HepG2 (cell line): ENCODE measurements around the gene DGKG. TPM values are rescaled to one million over a fixed set of nuclear protein-coding genes. Genes with fewer than 3 reads are reported as not detected.

Experiments used
- ATAC-seq: fragments of 200-7000 bp; cut with Tn5 transposase; 3 replicates; pipeline ENCODE4 v1.9.1; 2020; ENCODE audit warnings: mild to moderate bottlenecking, moderate library complexity
- BruUV-seq: library from RNA; stranded (reverse); fragments of 400-500 nt; replicated peaks from 2 replicates; lab custom pipeline; 2021; lab: Mats Ljungman, UMichigan
- CTCF ChIA-PET: fragments of 300-600 bp; formaldehyde crosslinking; extraction: SDS; loops from one replicate; lab custom pipeline; 2021; ENCODE audit warnings: low total read pairs, inconsistent platforms, low intra/inter-chr PET ratio; lab: Yijun Ruan, JAX
- POLR2A ChIA-PET: fragments of 350-600 bp; sonication (Branson Sonifier 250); formaldehyde crosslinking; loops from one replicate; lab custom pipeline; 2020; ENCODE audit warnings: antibody characterized with exemption, inconsistent platforms; lab: Yijun Ruan, JAX
- DNase-seq: peaks from one replicate; pipeline ENCODE4 v3.0.0-alpha.2; 2015; ENCODE audit warnings: low spot score
- FAIRE-seq: peaks from 3 replicates; lab custom pipeline; 2011; peaks lifted over from hg19 to GRCh38; lab: Jason Lieb, UNC
- H2AFZ ChIP-seq: one replicate; pipeline ENCODE4 v1.6.1; 2011; ENCODE audit warnings: low read length, inconsistent platforms
- H3K27ac ChIP-seq: fragments of 300-600 bp; 3 replicates; pipeline ENCODE4 v1.8.0; 2011; ENCODE audit warnings: mixed run types, mild to moderate bottlenecking, mixed read lengths, low read length, inconsistent platforms; ENCODE audit not compliant: insufficient read depth; ENCODE audit errors: extremely low read length
- H3K27me3 ChIP-seq, 2 experiments: fragments of 200-600 bp in 1 of 2; 2 replicates in 1 of 2; 3 replicates in 1 of 2; pipeline versions ENCODE4 v1.6.0 to v1.8.0; 2011; ENCODE audit warnings: low read length in 2 of 2, mild to moderate bottlenecking in 2 of 2, moderate library complexity in 2 of 2, inconsistent platforms in 1 of 2; ENCODE audit not compliant: insufficient read depth in 2 of 2, control insufficient read depth in 1 of 2
- H3K36me3 ChIP-seq, 2 experiments: fragments of 200-600 bp in 1 of 2; replicated peaks in 1 of 2; 2 replicates in 1 of 2; 3 replicates in 1 of 2; pipeline versions ENCODE4 v1.5.1 to v1.8.0; 2011; ENCODE audit warnings: low read length in 2 of 2, inconsistent platforms in 1 of 2; ENCODE audit not compliant: insufficient read depth in 2 of 2, control insufficient read depth in 1 of 2
- H3K4me1 ChIP-seq: 2 replicates; pipeline ENCODE4 v1.5.1; 2012; ENCODE audit warnings: low read length, inconsistent platforms; ENCODE audit not compliant: insufficient read depth
- H3K4me2 ChIP-seq: 2 replicates; pipeline ENCODE4 v1.6.0; 2011; ENCODE audit warnings: low read depth, low read length, inconsistent platforms
- H3K4me3 ChIP-seq, 3 experiments: fragments of 200-600 bp in 1 of 3; sonication (generic), shearing (Covaris generic) in 1 of 3; replicated peaks in 1 of 3; 2 replicates each; pipeline ENCODE4 v1.5.1; 2011 to 2016; ENCODE audit warnings: low read length in 3 of 3, inconsistent platforms in 2 of 3, low read depth in 2 of 3, mild to moderate bottlenecking in 2 of 3, control low read depth in 1 of 3, mixed read lengths in 1 of 3; ENCODE audit not compliant: insufficient read depth in 1 of 3
- H3K79me2 ChIP-seq: one replicate; pipeline ENCODE4 v1.6.1; 2011; ENCODE audit warnings: low read length, inconsistent platforms; ENCODE audit not compliant: insufficient read depth
- H3K9ac ChIP-seq: 2 replicates; pipeline ENCODE4 v1.6.0; 2011; ENCODE audit warnings: mild to moderate bottlenecking, low read depth, low read length, inconsistent platforms; ENCODE audit not compliant: insufficient read depth
- H3K9me3 ChIP-seq: 2 replicates; pipeline ENCODE4 v1.5.1; 2012; ENCODE audit warnings: mild to moderate bottlenecking, low read length
- H4K20me1 ChIP-seq: 2 replicates; pipeline ENCODE4 v1.6.0; 2011; ENCODE audit warnings: inconsistent platforms, mild to moderate bottlenecking, low read length, moderate library complexity; ENCODE audit not compliant: insufficient read depth
- HOXA7 ChIP-seq: sonication (generic); formaldehyde crosslinking; IDR thresholded peaks from 2 replicates; pipeline ENCODE4 v1.8.1; 2022; ENCODE audit warnings: mild to moderate bottlenecking, missing genetic modification reagents, moderate library complexity
- KLF12 ChIP-seq: sonication (generic); formaldehyde crosslinking; IDR thresholded peaks from 2 replicates; pipeline ENCODE4 v1.4.0; 2020; ENCODE audit warnings: missing genetic modification reagents, borderline replicate concordance
- MYNN ChIP-seq: sonication (generic); formaldehyde crosslinking; IDR thresholded peaks from 2 replicates; pipeline ENCODE4 v1.4.0; 2020; ENCODE audit warnings: mild to moderate bottlenecking, low read depth, missing genetic modification reagents
- NR3C1 ChIP-seq: sonication (generic); formaldehyde crosslinking; IDR thresholded peaks from 2 replicates; pipeline ENCODE4 v1.4.0; 2020; ENCODE audit warnings: missing genetic modification reagents
- NRL ChIP-seq: sonication (generic); formaldehyde crosslinking; IDR thresholded peaks from 2 replicates; pipeline ENCODE4 v1.5.0; 2020; ENCODE audit warnings: missing genetic modification reagents, mild to moderate bottlenecking, moderate library complexity, borderline replicate concordance
- PRDM10 ChIP-seq: sonication (generic); formaldehyde crosslinking; IDR thresholded peaks from 2 replicates; pipeline ENCODE4 v1.4.0; 2020; ENCODE audit warnings: low read depth, missing genetic modification reagents
- REXO4 ChIP-seq: sonication (generic); formaldehyde crosslinking; IDR thresholded peaks from 2 replicates; pipeline ENCODE4 v1.8.0; 2022; ENCODE audit warnings: missing genetic modification reagents, mild to moderate bottlenecking, borderline replicate concordance
- ZNF24 ChIP-seq: fragments of 450-650 bp; IDR thresholded peaks from 2 replicates; pipeline ENCODE4 v1.6.1; 2017; ENCODE audit warnings: antibody characterized with exemption, mild to moderate bottlenecking
- WGBS: methylation state at CpG from one replicate; pipeline ENCODE4 v1.1.6; 2017; ENCODE audit warnings: low lambda C conversion rate; 5-methylcytosine and 5-hydroxymethylcytosine counted together
- in situ Hi-C: cut with HindIII; loops from 2 replicates; pipeline ENCODE4 v1.10.0; 2017; ENCODE audit warnings: low pct_unique_long_range_greater_than_20kb; ENCODE audit not compliant: extremely low pct_ligation_motif_present
- intact Hi-C: fragments of 100-400 bp; cut with micrococcal nuclease; formaldehyde crosslinking; loops from one replicate; pipeline ENCODE4 v1.10.0; 2022; ENCODE audit not compliant: unreplicated experiment
- polyA plus RNA-seq, 8 experiments: library from polyadenylated mRNA; depleted of rRNA in 3 of 8; stranded (reverse) in 7 of 8; unstranded in 1 of 8; fragments of >200 nt; fragmentation: Illumina TruSeq in 4 of 8; extraction: Trizol in 4 of 8; gene quantifications; 2 replicates each; pipeline versions ENCODE4 v1.2.1 to v1.2.3, GENCODE V29; 2011 to 2016; ENCODE audit warnings: low read depth in 4 of 8, missing spikeins in 1 of 8, mixed read lengths in 1 of 8; ENCODE audit not compliant: insufficient read depth in 1 of 8
- total RNA-seq, 5 experiments: library from RNA; depleted of rRNA; stranded (reverse); fragments of >200 nt; fragmentation: Illumina TruSeq; extraction: Trizol; gene quantifications; 2 replicates each; pipeline ENCODE4 v1.2.3, GENCODE V29; 2016; ENCODE audit warnings: low read depth in 1 of 5
- TF ChIP-seq, protein P1 (sequence below): IDR thresholded peaks from 2 replicates; pipeline ENCODE4 v1.6.1; 2012; ENCODE audit warnings: low read length, improper control_type of control experiment

Gene DGKG
- total and polyA plus RNA-seq, 2 of the 13 experiments (the other 11 are each of a cell fraction or from before 2014, with no cell fraction given): 3.8 to 6.2 TPM

GRCh38 chr3:186316666-186317260, 45.3 kb downstream of the DGKG start:
- ChIA-PET CTCF (no interaction called here), POLR2A (no interaction called here)
- FAIRE-seq (peak; percentile 34), DNase-seq (peak; percentile 18), ATAC-seq (peak; percentile 83)
- WGBS: 10% methylated on average over 9 of the region's 9 CpGs
- Histone ChIP-seq H3K9ac (no peak overlapping the region), H2AFZ (no peak overlapping the region), H3K4me3 (peak overlapping the region in 1 of 3 experiments; percentile 6; a peak in 1 of 6 replicates), H3K27me3 (no peaks in the 10 kb centered on the region), H4K20me1 (no peaks in the 10 kb centered on the region), H3K4me1 (peaks cover 35% of the 10 kb centered on the region), H3K79me2 (no peaks in the 10 kb centered on the region), H3K4me2 (peak overlapping the region; percentile 60), H3K36me3 (no peaks in the 10 kb centered on the region), H3K27ac (peak overlapping the region; percentile 17), H3K9me3 (no peaks in the 10 kb centered on the region)
- in situ Hi-C loops (no loop called here), intact Hi-C loops (no loop called here)
- BruUV-seq: no TSS peak
- TF ChIP-seq HOXA7 (CRISPR knock-in tag): no peak
- TF ChIP-seq PRDM10 (CRISPR knock-in tag): no peak
- TF ChIP-seq NR3C1 (CRISPR knock-in tag): no peak
- TF ChIP-seq KLF12 (CRISPR knock-in tag): no peak
- TF ChIP-seq ZNF24: no peak
- no peak for TF ChIP-seq REXO4 (CRISPR knock-in tag)
- no peak for TF ChIP-seq MYNN (CRISPR knock-in tag)
- TF ChIP-seq, protein P1, sequence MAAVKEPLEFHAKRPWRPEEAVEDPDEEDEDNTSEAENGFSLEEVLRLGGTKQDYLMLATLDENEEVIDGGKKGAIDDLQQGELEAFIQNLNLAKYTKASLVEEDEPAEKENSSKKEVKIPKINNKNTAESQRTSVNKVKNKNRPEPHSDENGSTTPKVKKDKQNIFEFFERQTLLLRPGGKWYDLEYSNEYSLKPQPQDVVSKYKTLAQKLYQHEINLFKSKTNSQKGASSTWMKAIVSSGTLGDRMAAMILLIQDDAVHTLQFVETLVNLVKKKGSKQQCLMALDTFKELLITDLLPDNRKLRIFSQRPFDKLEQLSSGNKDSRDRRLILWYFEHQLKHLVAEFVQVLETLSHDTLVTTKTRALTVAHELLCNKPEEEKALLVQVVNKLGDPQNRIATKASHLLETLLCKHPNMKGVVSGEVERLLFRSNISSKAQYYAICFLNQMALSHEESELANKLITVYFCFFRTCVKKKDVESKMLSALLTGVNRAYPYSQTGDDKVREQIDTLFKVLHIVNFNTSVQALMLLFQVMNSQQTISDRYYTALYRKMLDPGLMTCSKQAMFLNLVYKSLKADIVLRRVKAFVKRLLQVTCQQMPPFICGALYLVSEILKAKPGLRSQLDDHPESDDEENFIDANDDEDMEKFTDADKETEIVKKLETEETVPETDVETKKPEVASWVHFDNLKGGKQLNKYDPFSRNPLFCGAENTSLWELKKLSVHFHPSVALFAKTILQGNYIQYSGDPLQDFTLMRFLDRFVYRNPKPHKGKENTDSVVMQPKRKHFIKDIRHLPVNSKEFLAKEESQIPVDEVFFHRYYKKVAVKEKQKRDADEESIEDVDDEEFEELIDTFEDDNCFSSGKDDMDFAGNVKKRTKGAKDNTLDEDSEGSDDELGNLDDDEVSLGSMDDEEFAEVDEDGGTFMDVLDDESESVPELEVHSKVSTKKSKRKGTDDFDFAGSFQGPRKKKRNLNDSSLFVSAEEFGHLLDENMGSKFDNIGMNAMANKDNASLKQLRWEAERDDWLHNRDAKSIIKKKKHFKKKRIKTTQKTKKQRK: no peak
- no peak for TF ChIP-seq NRL (CRISPR knock-in tag)
